ENCODE data around the gene TCF12. TPM values are rescaled to one million over a fixed set of nuclear protein-coding genes. Genes with fewer than 3 reads are reported as not detected.

Gene TCF12
- total and polyA plus RNA-seq, 2 of the 8 experiments (the other 6 are each of a cell fraction or from before 2014, with no cell fraction given) = 85.8 to 101 TPM

DNA sequence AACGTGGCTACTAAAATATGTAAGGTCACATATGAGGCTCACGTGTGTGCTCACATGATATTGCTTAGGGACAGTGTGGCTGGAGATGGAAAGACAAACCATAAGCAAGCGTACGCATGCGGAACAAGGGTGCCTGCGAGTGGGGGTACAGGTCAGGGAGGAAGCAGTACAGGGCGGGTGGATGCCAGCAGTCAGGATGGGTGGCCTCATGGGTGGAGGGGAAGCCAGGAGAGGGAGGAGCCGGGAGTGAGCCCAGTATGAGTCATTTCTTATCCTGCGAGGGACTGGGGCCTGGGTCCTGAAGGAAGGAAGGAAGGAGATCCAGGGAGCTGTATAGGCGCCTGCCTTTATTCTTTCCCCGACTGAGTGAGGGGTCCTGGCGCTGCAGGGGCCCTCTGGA lies 415.8 kb downstream of the TCF12 start:
- Histone ChIP-seq H2BK5ac (ENCODE audit: low read depth, low read length) (no peak overlapping the region), H3K4me1 (replicated peaks in 1 of 4; ENCODE audit: control insufficient read depth in 3 of 4, insufficient read depth in 4 of 4, low read length in 3 of 4) (peaks cover 0 to 4% (median under 1%) of the 10 kb centered on the region in 4 experiments; a peak in 1 of 7 replicates), H3K27ac (ENCODE audit: low read depth, low read length) (no peak overlapping the region), H3K36me3 (ENCODE audit: control insufficient read depth in 2 of 4, insufficient read depth in 4 of 4, low read length in 3 of 4) (no peaks in the 10 kb centered on the region), H3K79me1 (ENCODE audit: low read depth, low read length) (no peaks in the 10 kb centered on the region), H3K27me3 (replicated peaks in 1 of 4; ENCODE audit: control insufficient read depth in 3 of 4, extremely low read depth in 1 of 4, insufficient read depth in 3 of 4, low read length in 3 of 4) (no peaks in the 10 kb centered on the region), H3K4me3 (ENCODE audit: extremely low read depth in 1 of 4, insufficient read depth in 2 of 4, low read depth in 3 of 4, low read length in 4 of 4) (no peak overlapping the region), H3K4me2 (ENCODE audit: insufficient read depth in 1 of 2, low read depth in 2 of 2, low read length in 2 of 2) (no peak overlapping the region), H4K5ac (ENCODE audit: insufficient read length, low read depth, low read length) (no peak overlapping the region), H4K91ac (replicated peaks; ENCODE audit: insufficient read length, low read length) (peak overlapping the region; percentile 44), H4K20me1 (replicated peaks in 1 of 2; ENCODE audit: control insufficient read depth in 1 of 2, insufficient read depth in 2 of 2, low read length in 2 of 2) (no peaks in the 10 kb centered on the region), H2BK15ac (ENCODE audit: low read length) (no peak overlapping the region), H2AK5ac (ENCODE audit: low read depth, low read length) (no peak overlapping the region), H4K8ac (ENCODE audit: extremely low read depth, insufficient read depth, low read length) (no peak overlapping the region), H3K56ac (replicated peaks; ENCODE audit: insufficient read length, low read depth, low read length) (no peak overlapping the region), H2BK12ac (ENCODE audit: low read depth, low read length) (no peak overlapping the region), H3K4ac (replicated peaks; ENCODE audit: insufficient read length, low read depth, low read length) (no peak overlapping the region), H3K79me2 (ENCODE audit: control insufficient read depth in 1 of 2, insufficient read depth in 2 of 2, low read length in 2 of 2) (no peaks in the 10 kb centered on the region), H3K14ac (ENCODE audit: insufficient read length) (no peak overlapping the region), H3K23me2 (ENCODE audit: low read depth, low read length) (no peaks in the 10 kb centered on the region), H3K18ac (ENCODE audit: extremely low read depth, low read length) (no peak overlapping the region), H3K9me3 (ENCODE audit: insufficient read depth in 2 of 2, low read depth in 1 of 2, low read length in 1 of 2) (no peaks in the 10 kb centered on the region), H2BK120ac (replicated peaks; ENCODE audit: low read depth, low read length) (no peak overlapping the region), H3K9ac (replicated peaks in 1 of 4; ENCODE audit: extremely low read depth in 1 of 4, low read depth in 3 of 4, low read length in 3 of 4) (no peak overlapping the region), H3K23ac (ENCODE audit: insufficient read length) (no peak overlapping the region), H2BK20ac (ENCODE audit: low read length) (no peak overlapping the region; the same call in 1 of the 2 replicates), H2AFZ (ENCODE audit: low read length) (0 out of 2 replicates have a peak overlapping the region, but pooled peaks have one; percentile 52)
- FAIRE-seq = no peak
- ChIA-PET CTCF (ENCODE audit: partially characterized antibody) (interaction anchor here (1.0 to 2.0 kb wide), 5 partner anchors 172 to 212 kb away, joined by 3 to 6 read pairs (median 3); no protein-coding TSS in a partner anchor), POLR2A (ENCODE audit: partially characterized antibody) (interaction anchor here (1.0 kb wide), 1 partner anchor 193 kb away, joined by 3 read pairs; no protein-coding TSS in a partner anchor)
- 90% methylated on average over 12 of the region's 12 CpGs; no CpG with 5 or more reads in 1 of the 2 experiments for WGBS, 2 experiments (ENCODE audit: extremely low coverage in 1 of 2, insufficient coverage in 1 of 2, insufficient read length in 1 of 2, insufficient replicate concordance in 2 of 2, low coverage in 1 of 2, low lambda C conversion rate in 2 of 2, missing lambda C conversion rate in 1 of 2)
- no peak for DNase-seq (ENCODE audit: low read depth in 1 of 2, low spot score in 2 of 2)
- TF ChIP-seq TBP (IDR thresholded peaks at IDR 0.05; ENCODE audit: low read depth, low read length) (no peak), JUND (IDR thresholded peaks at IDR 0.05; ENCODE audit: low read length) (peak; percentile 43; the same call in 1 of the 2 replicates), NANOG (IDR thresholded peaks at IDR 0.05; ENCODE audit: insufficient read depth, low read depth, low read length, poor library complexity, severe bottlenecking) (no peak)
- TF ChIP-seq, protein P1, sequence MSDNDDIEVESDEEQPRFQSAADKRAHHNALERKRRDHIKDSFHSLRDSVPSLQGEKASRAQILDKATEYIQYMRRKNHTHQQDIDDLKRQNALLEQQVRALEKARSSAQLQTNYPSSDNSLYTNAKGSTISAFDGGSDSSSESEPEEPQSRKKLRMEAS (IDR thresholded peaks at IDR 0.05) = no peak
